Hepatic stellate cell (primary cell): Measurements from ENCODE around the gene SLC2A2.

Experiments used
- DNase-seq: peaks from one replicate; pipeline ENCODE4 v3.0.0; 2011; ENCODE audit warnings: low spot score

The SLC2A2 gene

GRCh38 chr3:171028779-171029232, 2.3 kb upstream of the SLC2A2 start:
- DNase-seq = peak; percentile 69

DNA sequence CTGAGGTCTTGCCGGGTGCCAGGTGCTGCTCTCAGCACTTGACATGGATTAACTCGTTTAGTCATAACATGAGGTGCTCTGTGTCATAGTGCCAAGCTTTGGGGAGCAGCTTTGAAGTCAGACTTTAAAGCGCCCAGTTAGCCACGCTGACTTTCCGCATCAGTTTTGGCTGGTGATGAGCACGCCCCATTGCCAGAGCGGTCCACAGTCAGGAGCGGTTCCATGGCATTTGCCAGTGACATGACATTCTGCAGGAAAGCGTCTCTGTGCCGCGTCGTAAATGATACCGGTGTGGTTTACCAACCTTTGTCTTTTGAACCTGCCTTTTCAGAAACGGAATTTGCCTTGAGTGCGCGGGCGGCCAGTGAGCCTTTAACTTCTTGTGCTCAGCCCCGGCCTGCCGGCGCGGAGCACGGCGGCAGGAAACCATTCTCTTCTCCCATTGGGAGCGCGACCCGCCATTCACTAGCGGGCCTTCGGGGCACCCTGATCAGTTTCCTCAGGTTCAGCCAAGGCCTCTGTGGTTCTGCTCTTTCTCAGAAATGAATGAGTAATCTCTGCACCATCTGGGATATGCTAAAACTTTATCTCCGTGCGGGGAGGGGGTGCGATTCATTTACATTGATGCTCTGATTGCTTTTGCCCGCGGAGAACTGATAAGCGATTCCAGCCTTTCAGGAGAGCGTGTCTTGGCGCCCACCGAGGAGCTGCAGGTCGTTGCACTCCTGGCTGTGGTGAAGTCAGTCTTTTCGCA, 1.7 kb upstream of the SLC2A2 start:
- DNase-seq = peak; percentile 81

DNA sequence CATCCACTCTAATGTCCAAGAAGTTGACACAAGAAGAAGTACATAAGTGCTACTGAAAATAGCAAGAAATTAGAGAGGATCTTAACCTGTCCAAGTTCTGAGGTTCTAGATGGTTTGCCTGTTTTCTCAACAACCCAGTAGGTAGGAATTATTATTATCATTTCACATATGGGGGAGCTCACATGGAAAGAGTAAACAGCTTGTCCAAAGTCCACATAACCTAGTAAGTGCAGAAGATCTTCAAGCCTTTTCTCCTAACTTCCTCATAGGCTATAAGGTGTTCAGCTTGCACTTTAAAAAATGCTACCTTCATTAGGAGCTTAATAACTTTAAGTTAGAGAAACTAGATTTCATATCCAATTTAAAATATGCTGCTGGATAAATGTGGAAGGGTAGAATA, 3.0 kb downstream of the SLC2A2 start:
- DNase-seq = no peak

- DNase-seq = no peak
Measured at GRCh38 chr3:171021377-171021776, 5.1 kb downstream of the SLC2A2 start.

DNA sequence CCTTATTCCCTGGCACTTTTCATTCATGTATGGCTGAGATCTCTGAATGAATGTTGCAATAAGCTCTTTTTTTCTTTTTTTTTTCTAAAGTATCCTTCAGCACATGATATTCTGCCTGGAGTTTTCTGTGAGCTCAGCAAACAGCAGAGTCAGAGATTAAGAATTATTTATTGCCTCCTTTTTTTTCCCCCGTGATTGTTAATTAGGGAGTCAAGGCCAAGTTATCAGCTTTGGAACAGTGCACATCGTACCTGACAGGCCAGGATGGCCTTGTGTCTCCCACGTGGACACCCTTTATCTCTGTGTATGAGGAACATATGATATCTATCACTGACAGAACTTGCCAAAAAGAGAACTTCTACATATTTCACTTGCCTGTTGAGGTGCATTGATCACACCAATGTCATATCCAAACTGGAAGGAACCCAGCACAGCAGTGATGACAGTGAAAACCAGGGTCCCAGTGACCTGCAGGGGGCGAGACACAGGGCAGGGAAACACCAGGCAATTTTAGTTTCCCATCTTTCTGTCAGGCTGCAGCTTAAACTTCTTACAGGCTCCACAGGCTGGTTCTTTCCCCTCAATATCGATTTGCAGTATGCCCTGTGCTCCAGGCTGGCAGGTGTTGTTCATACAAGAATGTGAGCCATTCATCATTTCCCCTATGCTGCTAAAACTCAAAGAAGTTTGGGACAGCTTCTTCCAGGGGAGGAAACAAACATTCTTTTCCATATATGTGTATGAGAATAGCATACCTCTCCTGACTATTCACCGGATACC, 8.2 kb downstream of the SLC2A2 start:
- DNase-seq = no peak

DNA sequence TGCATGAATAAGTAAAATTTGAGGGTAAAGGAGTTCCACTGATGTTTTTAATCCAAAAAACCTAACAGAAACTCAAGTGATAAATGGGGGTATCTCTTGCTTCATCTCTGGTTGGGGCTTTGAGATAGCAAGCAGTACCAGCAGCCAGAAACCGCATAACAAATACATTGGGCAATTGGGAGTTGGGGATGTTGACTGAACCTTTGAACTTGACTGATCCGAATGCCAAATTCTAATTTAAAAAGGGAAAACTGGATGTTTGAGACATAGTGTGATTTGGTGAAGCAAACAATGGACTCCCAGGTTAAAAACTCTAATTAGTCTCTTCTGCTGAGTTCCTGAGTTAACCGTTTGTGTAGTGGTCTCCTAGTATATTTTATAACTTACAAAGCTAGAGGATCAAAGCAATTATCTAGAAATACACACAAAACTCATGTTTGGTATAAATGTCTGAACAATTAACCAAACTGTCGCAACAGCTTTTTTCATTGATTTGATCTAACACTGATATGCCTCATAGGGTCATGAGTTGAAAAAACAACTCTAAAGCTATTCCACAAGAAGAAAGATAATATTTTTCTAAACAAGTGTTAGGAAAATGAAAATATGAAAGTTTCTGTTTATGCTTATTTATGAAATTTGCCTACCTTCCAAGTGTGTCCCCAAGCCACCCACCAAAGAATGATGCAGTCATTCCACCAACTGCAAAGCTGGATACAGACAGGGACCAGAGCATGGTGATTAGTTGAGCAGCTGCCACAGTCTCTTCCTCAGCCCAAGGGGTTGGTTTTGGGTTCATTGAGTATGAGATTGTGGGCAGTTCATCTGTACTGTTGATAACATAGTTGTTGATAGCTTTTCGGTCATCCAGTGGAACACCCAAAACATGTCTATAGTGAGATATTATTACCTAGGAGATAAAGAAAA, 12.4 kb downstream of the SLC2A2 start:
- DNase-seq = no peak

- DNase-seq = no peak
Measured at GRCh38 chr3:171011873-171012336, 14.6 kb downstream of the SLC2A2 start.

DNA sequence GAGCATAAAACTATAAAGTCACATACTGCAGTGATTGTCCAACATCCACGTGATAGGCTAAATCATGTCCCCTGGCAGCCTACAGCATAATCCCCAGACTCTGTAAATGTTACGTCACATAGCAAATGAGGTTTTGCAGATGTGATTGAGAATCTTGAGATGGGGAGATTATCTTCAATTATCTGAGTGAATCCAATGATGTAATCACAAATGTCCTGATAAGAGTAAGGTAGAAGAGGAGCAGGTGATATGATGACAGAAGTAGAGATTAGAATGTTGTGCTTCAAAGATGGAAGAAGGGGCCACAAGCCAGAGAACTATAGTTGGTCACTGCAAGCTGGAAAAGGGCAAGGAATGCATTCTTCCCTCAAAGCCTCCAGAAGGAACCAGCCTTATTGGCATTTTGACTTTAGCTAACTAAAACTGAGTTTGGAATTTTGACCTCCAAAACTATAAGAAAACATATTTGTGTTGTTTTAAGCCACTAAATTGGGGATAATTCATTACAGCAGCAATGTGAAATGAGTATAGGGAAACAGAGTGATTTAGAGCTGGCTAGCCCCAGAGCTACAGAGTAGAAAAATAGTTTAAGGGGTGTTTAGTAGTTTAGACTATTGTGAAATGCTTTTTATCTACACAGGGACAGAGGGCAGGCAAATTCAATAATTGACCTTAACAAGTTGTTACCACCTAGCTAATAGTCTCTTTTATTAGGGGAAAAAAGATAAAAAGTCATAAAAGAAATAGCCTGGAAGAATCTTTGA, 15.2 kb downstream of the SLC2A2 start:
- DNase-seq = no peak

DNA sequence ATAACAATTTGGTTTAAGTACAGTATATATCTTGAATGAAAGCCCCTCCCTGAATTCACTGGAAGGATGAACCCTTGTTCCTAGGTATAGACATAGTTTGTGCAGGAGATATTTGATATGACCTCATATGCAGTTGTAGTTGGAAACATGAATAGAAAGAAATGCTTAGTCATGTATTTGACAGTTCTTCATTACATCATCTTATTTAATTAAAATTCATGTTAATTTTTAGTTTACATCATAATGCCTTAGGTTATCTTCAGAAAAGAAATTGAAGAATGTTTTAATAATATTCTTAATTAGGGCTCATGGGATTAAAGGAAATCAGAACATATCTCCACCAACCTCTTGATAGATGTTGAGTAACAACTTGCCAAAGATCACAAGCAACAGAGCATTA, 19.2 kb downstream of the SLC2A2 start:
- no peak for DNase-seq

- DNase-seq = no peak
Measured at GRCh38 chr3:171005648-171006047, 20.9 kb downstream of the SLC2A2 start.

DNA sequence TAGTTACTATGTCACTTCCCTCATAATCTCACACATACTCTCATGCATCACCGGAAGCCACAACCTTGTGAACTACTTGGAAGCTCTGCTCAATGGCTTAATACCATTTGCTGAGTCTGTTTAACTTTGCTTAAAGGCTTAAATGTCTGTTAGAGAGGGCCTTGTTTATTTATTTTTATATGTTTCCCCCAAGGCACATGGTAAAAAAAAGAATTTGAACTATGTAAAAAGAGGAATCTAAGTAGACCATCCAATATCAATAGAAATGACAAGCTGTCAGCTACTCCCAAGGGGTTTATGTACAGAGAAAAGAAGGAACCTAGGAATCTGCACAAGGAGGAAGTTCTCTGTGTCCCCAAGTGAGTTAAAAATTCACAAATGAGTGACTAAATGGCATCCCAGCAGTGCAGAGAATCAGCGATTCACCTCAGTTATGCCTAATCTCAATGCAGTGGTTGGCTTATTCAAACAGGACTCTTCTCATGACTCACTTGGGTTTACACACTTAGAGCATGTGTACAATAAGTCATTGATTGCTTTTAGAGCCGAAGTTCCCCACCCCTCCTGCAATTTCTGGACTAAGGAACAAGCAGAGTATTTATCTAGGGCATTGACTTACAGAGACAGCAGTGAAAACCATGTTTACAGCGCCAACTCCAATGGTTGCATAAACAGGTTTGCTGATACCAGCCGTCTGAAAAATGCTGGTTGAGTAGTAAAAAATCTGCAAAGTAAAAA, 24.4 kb downstream of the SLC2A2 start:
- DNase-seq = no peak

GRCh38 chr3:171001250-171001893, 25.1 kb downstream of the SLC2A2 start:
- DNase-seq = no peak

DNA sequence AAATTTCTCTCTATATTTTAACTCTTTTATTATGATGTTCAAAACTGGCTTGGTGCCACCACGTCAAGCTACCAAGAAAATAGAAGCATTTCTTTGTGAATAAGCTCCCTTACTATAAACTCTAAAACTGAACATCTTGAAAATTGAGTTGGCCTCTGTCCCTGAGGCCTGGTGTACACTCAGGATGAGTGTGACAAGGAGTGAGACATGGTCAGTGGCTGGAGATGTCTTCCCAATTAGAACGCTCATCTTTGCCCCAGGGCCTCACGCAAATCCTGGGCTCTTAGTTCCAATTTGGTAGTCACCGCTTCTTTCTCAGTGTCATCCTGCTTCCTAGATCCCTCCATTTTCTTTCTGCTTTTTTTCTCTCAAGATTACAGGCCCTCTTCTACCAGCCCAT, 26.2 kb downstream of the SLC2A2 start:
- DNase-seq = no peak

GRCh38 chr3:170999737-171000242, 26.7 kb downstream of the SLC2A2 start:
- no peak for DNase-seq

- DNase-seq = no peak
Measured at GRCh38 chr3:170997961-170998913, 28.3 kb downstream of the SLC2A2 start.

DNA sequence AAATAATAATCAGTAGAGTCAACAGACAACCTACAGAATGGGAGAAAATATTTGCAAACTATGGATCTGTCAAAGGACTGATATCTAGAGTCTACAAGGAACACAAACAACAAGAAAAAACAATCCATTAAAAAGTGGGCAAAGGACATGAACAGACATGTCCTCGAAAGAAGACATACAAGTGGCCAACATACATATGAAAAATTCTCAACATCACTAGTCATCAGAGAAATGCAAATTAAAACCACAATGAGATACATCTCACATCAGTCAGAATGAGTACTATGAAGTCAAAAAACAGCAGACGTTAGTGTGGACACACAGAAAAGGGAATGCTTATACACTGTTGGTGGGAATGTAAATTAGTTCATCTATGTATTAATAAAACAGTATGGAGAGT, 33.7 kb downstream of the SLC2A2 start:
- no peak for DNase-seq

GRCh38 chr3:170991664-170992063, 34.9 kb downstream of the SLC2A2 start:
- DNase-seq = no peak

- no peak for DNase-seq
Measured at GRCh38 chr3:170989100-170989648, 37.3 kb downstream of the SLC2A2 start.

GRCh38 chr3:170988378-170988777, 38.1 kb downstream of the SLC2A2 start:
- DNase-seq = no peak
